Ishikawa (cell line): Measurements from ENCODE around the gene SUSD5.

ENCODE experiments used
- CEBPB ChIP-seq: IDR thresholded peaks from 2 replicates; pipeline ENCODE4 v1.6.1; 2012
- CREB1 ChIP-seq: IDR thresholded peaks from 2 replicates; pipeline ENCODE4 v1.6.1; 2012; ENCODE audit warnings: low read depth
- EGR1 ChIP-seq: IDR thresholded peaks from 2 replicates; pipeline ENCODE4 v1.6.1; 2012
- EP300 ChIP-seq: IDR thresholded peaks from 2 replicates; pipeline ENCODE4 v1.6.1; 2012; ENCODE audit warnings: borderline replicate concordance
- FOXM1 ChIP-seq: IDR thresholded peaks from 2 replicates; pipeline ENCODE4 v1.6.1; 2012; ENCODE audit warnings: low read depth, borderline replicate concordance
- NFIC ChIP-seq: IDR thresholded peaks from 2 replicates; pipeline ENCODE4 v1.6.1; 2012
- RAD21 ChIP-seq: IDR thresholded peaks from 2 replicates; pipeline ENCODE4 v1.6.1; 2012; ENCODE audit warnings: low read depth
- TAF1 ChIP-seq: IDR thresholded peaks from 2 replicates; pipeline ENCODE4 v1.6.1; 2012; ENCODE audit warnings: low read depth, mild to moderate bottlenecking
- TCF12 ChIP-seq: IDR thresholded peaks from 2 replicates; pipeline ENCODE4 v1.6.1; 2012; ENCODE audit warnings: low read depth
- TEAD4 ChIP-seq: IDR thresholded peaks from 2 replicates; pipeline ENCODE4 v1.6.1; 2012
- USF1 ChIP-seq: IDR thresholded peaks from 2 replicates; pipeline ENCODE4 v1.6.1; 2012
- YY1 ChIP-seq: IDR thresholded peaks from 2 replicates; pipeline ENCODE4 v1.6.1; 2012; ENCODE audit warnings: low read depth
- ZBTB7A ChIP-seq: IDR thresholded peaks from 2 replicates; pipeline ENCODE4 v1.6.1; 2012; ENCODE audit warnings: low read depth
- TF ChIP-seq, protein P1 (sequence below): IDR thresholded peaks from 2 replicates; pipeline ENCODE4 v1.6.1; 2012; ENCODE audit warnings: low read depth, mild to moderate bottlenecking
- TF ChIP-seq, protein P2 (sequence below): IDR thresholded peaks from 2 replicates; pipeline ENCODE4 v1.6.1; 2012

The SUSD5 gene

GRCh38 chr3:33174711-33175414 lies 43.7 kb downstream of the SUSD5 start:
- no peak for TF ChIP-seq TEAD4
- no peak for TF ChIP-seq CEBPB
- TF ChIP-seq, protein P1, sequence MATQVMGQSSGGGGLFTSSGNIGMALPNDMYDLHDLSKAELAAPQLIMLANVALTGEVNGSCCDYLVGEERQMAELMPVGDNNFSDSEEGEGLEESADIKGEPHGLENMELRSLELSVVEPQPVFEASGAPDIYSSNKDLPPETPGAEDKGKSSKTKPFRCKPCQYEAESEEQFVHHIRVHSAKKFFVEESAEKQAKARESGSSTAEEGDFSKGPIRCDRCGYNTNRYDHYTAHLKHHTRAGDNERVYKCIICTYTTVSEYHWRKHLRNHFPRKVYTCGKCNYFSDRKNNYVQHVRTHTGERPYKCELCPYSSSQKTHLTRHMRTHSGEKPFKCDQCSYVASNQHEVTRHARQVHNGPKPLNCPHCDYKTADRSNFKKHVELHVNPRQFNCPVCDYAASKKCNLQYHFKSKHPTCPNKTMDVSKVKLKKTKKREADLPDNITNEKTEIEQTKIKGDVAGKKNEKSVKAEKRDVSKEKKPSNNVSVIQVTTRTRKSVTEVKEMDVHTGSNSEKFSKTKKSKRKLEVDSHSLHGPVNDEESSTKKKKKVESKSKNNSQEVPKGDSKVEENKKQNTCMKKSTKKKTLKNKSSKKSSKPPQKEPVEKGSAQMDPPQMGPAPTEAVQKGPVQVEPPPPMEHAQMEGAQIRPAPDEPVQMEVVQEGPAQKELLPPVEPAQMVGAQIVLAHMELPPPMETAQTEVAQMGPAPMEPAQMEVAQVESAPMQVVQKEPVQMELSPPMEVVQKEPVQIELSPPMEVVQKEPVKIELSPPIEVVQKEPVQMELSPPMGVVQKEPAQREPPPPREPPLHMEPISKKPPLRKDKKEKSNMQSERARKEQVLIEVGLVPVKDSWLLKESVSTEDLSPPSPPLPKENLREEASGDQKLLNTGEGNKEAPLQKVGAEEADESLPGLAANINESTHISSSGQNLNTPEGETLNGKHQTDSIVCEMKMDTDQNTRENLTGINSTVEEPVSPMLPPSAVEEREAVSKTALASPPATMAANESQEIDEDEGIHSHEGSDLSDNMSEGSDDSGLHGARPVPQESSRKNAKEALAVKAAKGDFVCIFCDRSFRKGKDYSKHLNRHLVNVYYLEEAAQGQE = no peak
- no peak for TF ChIP-seq CREB1
- no peak for TF ChIP-seq TCF12
- TF ChIP-seq NFIC = no peak
- no peak for TF ChIP-seq RAD21
- no peak for TF ChIP-seq ZBTB7A
- no peak for TF ChIP-seq TAF1
- TF ChIP-seq FOXM1 = no peak
- no peak for TF ChIP-seq EGR1
- TF ChIP-seq USF1 = no peak
- no peak for TF ChIP-seq EP300
- TF ChIP-seq, protein P2, sequence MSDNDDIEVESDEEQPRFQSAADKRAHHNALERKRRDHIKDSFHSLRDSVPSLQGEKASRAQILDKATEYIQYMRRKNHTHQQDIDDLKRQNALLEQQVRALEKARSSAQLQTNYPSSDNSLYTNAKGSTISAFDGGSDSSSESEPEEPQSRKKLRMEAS = no peak
- TF ChIP-seq YY1 = no peak

- TF ChIP-seq EP300 (no peak), EGR1 (no peak), TEAD4 (no peak), CREB1 (no peak), YY1 (no peak), CEBPB (no peak), RAD21 (no peak), NFIC (no peak), FOXM1 (no peak), TAF1 (no peak), USF1 (no peak), ZBTB7A (no peak), TCF12 (no peak)
- TF ChIP-seq, protein P2 = no peak
- TF ChIP-seq, protein P1 = no peak
These were observed 44.5 kb downstream of the SUSD5 start for GRCh38 chr3:33174095-33174494.

- TF ChIP-seq TAF1 (no peak), RAD21 (no peak), USF1 (no peak), YY1 (no peak), EGR1 (no peak), FOXM1 (no peak), EP300 (no peak), ZBTB7A (no peak), CREB1 (no peak), TEAD4 (no peak), TCF12 (no peak), NFIC (no peak), CEBPB (no peak)
- TF ChIP-seq, protein P2 = no peak
- TF ChIP-seq, protein P1 = no peak
These were observed 44.9 kb downstream of the SUSD5 start for GRCh38 chr3:33173672-33174071.
